GM20000 (cell line): ENCODE data around the gene DHRS12.

Source experiments
- DNase-seq: peaks from one replicate; pipeline ENCODE4 v3.0.0; 2012; ENCODE audit warnings: low spot score
- TF ChIP-seq, protein P1 (sequence below): IDR thresholded peaks from 2 replicates; pipeline ENCODE4 v1.5.1; 2012; ENCODE audit warnings: mild to moderate bottlenecking, control low read depth; ENCODE audit errors: extremely low read depth, missing control alignments

The DHRS12 gene

DNA sequence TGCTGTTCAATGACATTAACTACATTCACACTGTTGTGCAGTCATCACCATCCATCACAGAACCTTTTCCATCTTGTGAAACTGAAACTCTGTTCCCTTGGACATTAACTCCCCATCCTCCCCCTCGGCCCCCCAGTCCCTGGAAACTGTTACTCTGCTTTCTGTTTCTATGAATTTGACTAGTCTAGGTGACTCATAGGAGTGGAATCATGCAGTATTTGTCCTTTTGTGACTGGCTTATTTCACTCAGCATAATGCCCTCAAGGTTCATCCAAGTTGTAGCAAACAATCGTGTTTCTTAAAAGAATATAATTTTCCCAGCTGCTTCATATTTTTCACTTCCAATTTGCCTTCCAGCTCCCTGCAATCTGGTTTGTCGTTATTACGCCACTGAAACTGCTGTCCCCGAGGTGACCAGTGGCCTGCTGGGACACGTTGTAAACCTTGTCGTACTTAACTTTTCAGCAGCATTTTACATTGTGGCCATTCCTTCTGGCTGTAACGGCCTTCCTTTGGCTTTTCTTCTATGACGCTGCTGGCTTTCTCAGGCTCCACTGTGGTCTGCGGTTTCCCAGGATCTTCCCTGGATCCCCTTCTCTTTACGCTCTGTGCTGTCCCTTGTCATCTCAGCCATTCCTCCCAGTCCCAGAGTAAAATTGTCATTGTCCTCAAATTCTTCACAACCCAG lies 74.0 kb downstream of the DHRS12 start:
- TF ChIP-seq, protein P1, sequence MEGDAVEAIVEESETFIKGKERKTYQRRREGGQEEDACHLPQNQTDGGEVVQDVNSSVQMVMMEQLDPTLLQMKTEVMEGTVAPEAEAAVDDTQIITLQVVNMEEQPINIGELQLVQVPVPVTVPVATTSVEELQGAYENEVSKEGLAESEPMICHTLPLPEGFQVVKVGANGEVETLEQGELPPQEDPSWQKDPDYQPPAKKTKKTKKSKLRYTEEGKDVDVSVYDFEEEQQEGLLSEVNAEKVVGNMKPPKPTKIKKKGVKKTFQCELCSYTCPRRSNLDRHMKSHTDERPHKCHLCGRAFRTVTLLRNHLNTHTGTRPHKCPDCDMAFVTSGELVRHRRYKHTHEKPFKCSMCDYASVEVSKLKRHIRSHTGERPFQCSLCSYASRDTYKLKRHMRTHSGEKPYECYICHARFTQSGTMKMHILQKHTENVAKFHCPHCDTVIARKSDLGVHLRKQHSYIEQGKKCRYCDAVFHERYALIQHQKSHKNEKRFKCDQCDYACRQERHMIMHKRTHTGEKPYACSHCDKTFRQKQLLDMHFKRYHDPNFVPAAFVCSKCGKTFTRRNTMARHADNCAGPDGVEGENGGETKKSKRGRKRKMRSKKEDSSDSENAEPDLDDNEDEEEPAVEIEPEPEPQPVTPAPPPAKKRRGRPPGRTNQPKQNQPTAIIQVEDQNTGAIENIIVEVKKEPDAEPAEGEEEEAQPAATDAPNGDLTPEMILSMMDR, result no peak
- DNase-seq, result no peak

DNA sequence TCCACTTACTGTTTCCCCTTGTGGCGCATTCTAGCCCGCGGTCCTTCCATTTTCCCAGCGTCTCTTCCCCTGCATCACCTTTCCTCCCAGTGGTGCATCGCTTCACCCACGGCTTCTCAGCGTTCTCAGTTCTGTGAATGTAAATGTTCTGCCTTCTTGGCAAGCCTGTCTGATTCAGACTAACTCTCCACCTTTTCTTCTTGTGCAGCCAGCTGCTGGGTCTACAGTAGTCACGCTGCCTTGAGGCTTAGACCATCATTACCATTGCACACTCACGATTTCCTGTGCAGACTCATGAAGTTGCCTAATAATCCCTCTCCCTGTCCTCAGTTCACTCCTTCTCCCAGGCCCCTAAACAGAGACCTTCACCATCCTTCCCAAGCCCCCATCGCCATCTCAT lies 75.0 kb downstream of the DHRS12 start:
- DNase-seq, result no peak
- TF ChIP-seq, protein P1, result no peak

DNA sequence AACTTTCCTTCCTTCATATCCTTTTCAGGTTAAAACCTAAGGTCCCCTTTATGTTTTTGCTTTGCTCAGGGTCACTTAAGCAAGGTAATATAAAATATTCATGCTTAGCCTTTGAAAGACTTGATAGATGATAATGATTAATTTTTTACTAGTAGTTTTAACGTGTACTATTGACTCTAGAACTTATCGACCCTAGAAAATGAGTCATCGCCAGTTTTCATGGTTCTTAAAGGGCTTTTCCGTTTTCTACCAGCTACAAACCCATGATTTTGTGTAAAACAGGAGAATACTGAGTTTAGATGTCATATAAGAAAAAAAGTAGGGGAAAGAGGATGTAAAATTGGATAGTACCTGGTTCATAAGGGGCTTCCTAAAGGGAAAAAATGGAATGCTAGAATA lies 75.7 kb downstream of the DHRS12 start:
- TF ChIP-seq, protein P1, result no peak
- DNase-seq, result no peak

GRCh38 chr13:51727634-51728274 lies 76.2 kb downstream of the DHRS12 start:
- TF ChIP-seq, protein P1, result no peak
- no peak for DNase-seq

GRCh38 chr13:51726446-51727193 lies 77.3 kb downstream of the DHRS12 start:
- DNase-seq, result no peak
- TF ChIP-seq, protein P1, result no peak

DNA sequence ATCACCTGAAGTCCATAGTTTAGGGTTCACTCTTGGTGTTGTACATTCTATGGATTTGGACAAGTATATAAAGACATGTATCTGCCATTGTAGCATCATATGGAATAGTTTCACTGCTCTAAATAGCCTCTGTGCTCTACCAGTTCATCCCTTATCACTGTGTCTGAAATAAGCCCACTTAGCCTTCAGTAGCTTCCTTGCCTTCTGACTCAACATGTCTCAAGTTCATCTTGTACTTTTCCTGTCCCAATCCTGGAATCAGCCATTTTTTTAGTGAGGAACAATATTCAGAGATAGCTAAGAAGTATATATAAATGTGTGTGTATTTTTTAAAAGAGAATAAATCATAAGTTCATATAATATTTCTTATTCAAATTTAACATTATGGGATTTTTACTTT lies 79.2 kb downstream of the DHRS12 start:
- no peak for DNase-seq
- TF ChIP-seq, protein P1, result no peak

DNA sequence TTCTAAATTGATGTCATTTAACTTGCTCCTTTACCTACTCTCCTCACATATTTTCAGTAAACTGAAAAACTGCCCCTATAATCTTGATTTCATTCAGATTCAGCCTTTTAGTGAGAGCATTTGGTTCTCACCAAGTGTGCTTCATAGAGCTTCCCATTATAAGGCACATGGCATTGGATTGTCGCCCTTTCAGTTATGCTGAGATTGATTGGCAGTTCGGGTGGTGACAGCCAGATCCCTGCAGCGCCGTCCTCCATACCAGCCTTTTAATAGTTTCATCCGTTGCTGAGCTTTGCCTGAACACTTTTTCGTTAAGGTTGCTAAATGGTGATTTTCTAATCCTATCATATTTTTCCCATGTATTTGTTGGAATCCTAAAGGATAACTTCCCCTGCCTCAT lies 80.4 kb downstream of the DHRS12 start:
- TF ChIP-seq, protein P1, result no peak
- no peak for DNase-seq
